NCI-H146 treated with DMSO at 0.1 percent for 48 hours (cell line): ENCODE measurements around the gene VEPH1.
A peak's percentile ranks its signal among the peaks of the same experiment; 100 is the strongest.

ENCODE experiments used
- DNase-seq: peaks from one replicate; lab custom pipeline; 2025; ENCODE audit not compliant: unreplicated experiment; lab: John Stamatoyannopoulos, UW

VEPH1 gene

DNA sequence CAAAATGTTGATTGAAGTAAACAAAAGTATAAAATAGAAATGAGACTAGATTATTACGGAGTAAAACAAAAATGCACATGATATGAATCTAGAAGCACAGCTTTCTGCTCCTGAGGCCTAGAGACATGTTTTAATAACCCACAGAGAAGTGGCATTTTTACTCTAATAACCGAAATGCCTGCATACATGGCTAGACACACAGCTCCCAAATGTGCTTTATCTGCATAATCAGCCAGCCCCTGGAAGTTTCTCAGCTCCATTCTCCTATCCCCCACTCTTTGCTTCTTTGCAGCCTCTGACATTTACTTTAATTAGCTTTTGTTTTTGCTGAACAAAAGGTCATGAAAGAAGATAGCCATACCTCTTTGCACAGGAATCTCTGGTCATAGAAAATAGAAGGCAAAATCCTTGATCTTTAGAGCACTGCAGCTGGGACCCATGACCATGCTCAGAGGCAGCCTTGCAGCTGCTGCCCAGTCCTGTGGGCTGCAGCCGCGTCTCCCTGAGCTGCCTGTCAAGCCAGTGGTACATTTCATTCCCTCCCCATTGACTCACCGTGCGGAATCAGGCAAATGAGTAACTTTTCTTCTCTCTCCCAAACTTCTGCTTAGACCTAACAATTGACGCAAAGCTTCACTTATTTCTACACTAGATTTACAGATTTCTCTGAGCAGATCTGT lies at the start of gene VEPH1:
Gene VEPH1 (minus strand): TSS at position 501 of the 680 bp plus-strand sequence. CDS start 8,067 bp downstream, outside the sequence.
- DNase-seq, result no peak

DNA sequence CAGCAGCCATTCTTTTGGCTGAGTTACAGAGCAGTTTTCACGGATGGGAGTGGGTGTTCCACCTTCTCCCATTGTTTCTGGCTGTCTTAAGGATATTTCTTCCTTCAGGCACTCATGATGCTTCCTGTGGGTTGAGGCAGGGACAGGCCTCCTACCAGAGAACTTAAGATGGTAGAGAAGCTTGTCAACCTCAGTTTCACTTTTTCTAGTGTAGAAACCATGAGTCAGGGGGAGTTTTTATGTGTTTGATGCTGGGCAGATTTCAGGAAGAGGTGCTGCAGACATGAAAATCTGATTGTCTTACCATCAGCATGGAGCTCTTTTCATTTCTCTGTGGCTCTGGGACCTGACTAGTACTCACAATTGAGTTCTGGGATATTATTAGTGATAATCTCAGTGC lies 48.7 kb upstream of the VEPH1 start:
- no peak for DNase-seq

DNA sequence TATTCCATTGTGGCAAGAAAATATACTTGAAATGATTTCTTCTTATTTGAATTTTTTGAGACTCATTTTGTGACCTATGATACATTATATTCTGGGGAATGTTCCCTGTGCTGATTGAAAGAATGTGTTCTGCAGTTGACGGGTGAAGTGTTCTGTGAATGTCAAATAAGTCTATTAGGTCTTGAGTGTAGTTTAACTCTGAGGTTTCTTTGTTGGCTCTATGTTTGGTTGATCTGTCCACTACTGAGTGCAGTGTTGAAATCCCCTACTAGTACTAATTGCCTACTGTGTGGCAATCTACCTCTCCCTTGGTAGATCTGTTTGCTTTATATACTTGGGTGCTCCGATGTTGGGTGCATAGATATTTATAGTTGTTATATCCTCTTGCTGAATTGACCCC lies 46.3 kb upstream of the VEPH1 start:
- DNase-seq, result no peak

DNA sequence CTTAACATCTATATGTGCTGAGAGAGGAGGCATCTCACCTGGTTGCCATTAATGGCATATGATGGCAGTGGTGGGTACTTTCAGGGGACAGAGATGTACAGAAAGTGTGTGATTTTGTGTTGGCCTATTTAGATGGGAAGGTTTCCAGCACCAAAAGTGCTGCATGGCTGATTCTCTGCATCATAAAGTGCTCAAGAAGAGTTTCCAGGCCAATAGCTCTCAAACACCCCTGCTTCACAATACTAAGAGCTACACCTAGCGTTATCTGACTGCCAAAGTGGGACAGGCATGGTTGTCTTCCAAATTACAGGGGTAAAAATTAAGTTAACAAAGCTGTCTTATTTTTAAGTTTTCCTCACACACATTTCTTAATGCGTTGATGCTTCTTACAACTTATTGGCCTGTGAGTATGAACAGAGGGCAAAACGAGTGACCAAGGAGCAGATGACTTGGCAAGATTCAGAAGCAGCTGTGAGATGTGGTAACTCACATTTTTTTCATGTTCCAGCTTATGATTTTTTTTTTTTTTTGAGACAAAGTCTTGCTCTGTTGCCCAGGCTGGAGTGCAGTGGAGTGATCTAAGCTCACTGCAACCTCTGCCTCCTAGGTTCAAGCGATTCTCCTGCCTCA lies 41.4 kb upstream of the VEPH1 start:
- DNase-seq, result no peak

DNA sequence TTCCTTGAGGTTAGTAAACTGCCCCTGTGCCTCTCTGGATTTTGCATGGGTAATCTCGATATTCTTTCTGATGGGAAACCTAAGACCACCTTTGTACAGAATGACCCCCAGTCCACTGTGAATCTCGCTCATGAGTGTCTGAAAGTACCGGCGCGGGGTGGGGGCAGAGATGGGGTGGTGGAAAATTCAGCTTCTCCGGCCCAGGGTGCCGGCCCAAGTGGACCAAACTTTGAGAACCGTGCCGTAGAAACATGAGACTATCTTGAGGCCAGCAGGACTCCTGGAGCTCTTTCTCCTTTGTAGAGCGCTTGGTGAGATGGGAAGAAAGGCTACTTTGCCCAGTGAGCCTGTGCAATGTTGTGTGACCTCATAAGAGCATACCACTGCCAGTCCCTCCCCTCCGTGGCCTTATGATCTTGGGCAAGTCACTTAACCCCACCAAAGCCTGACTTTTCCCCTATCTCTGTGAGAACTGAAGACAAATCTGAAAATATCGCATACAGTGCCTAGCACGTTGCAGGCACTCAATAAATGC lies 40.4 kb upstream of the VEPH1 start:
- DNase-seq, result no peak

DNA sequence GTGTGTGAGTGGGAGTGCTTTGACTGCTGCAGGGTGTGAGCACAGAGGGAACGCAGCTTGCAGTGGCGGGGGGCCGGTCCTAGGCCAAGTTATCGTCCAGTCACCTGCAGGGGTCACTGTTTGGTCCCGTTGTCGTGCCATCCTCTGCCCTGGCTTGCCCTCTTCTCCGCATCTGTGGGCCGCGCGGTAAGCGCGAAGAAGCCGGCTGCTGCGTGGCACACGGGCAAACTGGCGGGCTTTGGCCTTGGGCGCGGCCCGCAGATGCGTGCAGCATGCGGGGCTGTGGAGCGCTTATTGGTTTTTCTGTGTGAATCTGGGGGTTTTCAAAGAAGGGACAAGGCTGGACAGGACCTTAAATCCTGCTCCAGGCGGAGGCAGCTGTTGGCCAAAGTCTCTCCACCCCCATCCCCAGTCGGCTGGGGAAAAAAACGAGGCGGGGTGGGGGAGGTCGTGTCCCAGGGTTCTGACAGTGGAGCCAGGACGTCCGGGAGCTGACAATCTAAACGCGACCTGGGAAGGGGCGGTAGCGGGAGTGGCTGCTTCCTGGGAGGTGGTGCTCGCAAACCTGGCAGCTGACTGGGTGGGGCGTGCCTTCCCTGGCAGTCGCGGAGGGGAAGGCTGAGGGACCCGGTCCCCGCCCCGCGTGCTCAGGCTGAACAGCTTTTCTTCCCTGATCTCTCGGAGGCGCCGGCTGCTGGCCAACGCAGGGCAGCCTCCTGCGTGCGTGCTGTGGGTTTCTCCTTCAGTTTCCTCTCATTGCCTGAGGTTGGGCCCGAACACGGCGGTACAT lies 39.7 kb upstream of the VEPH1 start:
- peak; percentile 54 for DNase-seq

- DNase-seq, result no peak
Observed at GRCh38 chr3:157541506-157542236, 38.5 kb upstream of the VEPH1 start.

- DNase-seq, result no peak
Observed at GRCh38 chr3:157540656-157541055, 37.4 kb upstream of the VEPH1 start.

GRCh38 chr3:157535667-157536066 lies 32.5 kb upstream of the VEPH1 start:
- DNase-seq, result no peak

- peak; percentile 15 for DNase-seq
Observed at GRCh38 chr3:157534725-157535161, 31.5 kb upstream of the VEPH1 start.

GRCh38 chr3:157533298-157534070 lies 30.3 kb upstream of the VEPH1 start:
- DNase-seq, result no peak

DNA sequence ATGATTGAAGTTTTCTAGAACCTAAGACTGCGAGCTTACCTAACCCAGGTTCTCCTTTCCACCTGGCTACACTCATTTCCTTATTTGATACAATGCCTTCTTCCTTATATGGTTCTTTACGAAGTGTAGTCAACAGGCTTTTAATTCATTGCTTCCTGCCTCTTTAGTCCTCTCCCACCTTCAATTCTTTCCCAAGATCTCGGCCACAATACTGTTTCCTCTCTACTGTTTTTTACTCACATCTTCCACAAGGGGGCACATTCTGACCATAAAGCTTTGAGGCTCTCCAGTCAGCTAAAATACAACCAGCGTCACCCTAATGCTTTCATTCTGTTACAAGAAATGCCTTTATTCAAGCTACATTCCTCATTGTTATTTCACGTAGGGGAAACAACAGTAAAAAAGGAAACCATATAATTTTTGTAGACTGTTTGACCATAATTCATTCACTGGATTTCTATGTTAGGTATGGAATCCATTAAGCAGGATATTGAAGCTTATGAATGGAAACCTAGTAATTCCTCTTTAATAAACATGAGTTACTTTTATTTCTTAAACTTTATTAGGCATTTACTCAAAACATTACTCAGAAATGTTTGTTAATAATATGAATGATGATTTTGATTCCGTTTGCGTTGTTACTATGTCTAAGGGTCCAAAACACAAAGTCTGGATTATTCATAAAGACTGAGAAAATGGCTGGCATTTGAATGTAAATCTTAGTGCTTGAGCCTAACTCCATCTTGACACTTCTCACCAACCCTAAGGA lies 29.5 kb upstream of the VEPH1 start:
- peak; percentile 81 for DNase-seq

DNA sequence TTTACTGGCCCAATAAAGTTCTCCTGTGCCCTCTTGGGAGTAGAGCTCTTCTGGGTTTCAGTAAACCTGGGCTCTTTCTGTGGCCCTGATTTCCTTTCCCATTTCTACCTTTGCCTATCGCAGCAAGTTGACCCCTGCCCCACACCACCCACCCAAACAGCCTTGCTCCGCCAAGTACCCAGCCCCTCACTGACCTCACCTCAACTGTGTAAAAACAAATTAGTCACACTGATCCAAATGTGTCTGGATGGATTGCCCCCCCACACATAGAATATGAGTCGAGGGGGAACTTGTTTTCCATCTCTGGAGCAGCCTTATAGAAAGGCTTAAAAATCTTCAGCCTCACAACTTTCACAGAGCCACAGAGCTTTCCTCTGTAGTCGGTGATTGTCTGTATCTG lies 28.6 kb upstream of the VEPH1 start:
- DNase-seq, result no peak

DNA sequence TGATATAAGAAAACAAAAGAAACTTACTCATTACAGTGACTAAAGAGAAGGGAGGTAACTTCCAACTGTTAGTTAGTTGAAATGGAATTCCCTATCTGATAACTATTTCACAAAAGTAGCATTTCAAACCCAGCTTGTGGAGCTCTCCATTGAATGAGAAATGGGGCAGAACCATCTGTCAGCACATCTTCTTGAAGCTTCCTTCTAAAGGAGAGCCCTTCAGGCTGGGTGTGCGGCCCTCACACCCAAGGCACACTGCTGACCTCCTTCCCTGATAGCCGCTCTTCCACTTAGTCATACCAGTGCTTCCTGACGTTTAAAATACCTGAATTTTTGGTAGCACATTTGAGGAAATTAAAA lies 28.1 kb upstream of the VEPH1 start:
- DNase-seq, result no peak

- DNase-seq, result no peak
Observed at GRCh38 chr3:157530637-157531300, 27.6 kb upstream of the VEPH1 start.

DNA sequence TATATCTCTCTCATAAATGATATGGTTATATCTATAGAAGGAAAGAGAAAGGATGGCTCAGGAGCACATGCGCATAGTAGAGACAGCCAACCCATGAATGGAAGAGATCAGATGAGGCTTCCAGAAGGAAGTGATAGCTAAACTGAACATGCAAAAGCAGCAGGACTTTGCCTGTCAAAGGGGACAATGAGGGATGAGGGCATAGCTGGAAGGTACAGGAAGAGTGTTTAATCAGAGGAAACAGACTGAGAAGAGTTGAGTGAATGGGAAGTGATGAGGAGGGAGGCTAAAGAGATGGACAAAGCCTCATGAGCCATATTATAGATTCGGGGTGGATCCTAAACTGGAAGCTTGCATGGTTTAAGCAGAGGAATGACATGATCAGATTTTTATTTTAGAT lies 26.5 kb upstream of the VEPH1 start:
- DNase-seq, result no peak

GRCh38 chr3:157529085-157529484 lies 25.9 kb upstream of the VEPH1 start:
- no peak for DNase-seq

DNA sequence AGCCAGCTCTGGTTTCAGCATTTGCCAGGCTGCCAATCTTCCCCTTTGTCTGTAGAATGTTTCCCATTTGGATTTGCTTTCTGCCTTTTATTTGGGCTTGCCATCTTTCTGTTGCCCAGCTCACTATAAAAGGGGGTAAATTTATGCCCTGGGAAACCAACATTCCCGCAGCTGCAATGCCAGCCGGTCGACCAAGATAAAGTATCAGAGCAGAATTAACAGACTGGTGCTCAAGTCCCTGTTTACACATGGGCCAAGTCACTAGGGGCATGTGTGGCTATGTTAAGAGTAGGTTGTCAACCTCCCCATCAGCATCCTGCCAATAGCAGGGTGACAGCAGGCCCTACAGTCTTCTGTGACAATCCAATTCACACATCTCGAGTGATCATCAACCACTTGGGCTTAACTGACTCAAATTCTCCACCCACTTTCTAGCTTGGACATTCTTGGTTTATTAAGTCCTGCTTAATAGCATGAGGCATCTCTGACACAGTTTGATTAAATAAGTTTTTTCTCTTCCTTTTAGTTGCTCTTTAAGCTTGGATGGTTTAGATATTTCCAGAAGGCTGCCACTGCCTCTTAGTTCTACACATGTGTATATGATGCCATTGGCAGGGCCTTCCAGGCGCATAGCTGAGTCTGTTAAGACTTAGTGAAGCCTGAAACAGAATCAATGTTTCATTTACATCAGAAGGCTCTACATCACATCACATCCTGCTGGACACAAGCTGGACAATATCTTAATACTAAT lies 24.1 kb upstream of the VEPH1 start:
- DNase-seq, result no peak
